SK-N-SH (cell line): ENCODE measurements around the gene PARVB. TPM values are rescaled to one million over a fixed set of nuclear protein-coding genes. Genes with fewer than 3 reads are reported as not detected.

Experiments
- CTCF ChIA-PET: fragments of 300-600, 350-600 bp; formaldehyde crosslinking; extraction: SDS; loops from one replicate; lab custom pipeline; 2021; lab: Yijun Ruan, JAX
- POLR2A ChIA-PET: fragments of 350-600 bp; sonication (Branson Sonifier 250); formaldehyde crosslinking; extraction: SDS; loops from one replicate; lab custom pipeline; 2020; ENCODE audit warnings: antibody characterized with exemption, inconsistent platforms; lab: Yijun Ruan, JAX
- DNase-seq: peaks from one replicate; pipeline ENCODE4 v3.0.0; 2012
- H2AFZ ChIP-seq: fragments of 200-600 bp; sonication (generic); 2 replicates; pipeline ENCODE4 v1.8.1; 2016; ENCODE audit warnings: antibody characterized with exemption, mild to moderate bottlenecking, low read depth
- H3F3A ChIP-seq: fragments of 200-600 bp; sonication (generic); replicated peaks from 2 replicates; pipeline ENCODE3; 2016; ENCODE audit warnings: antibody characterized with exemption, mild to moderate bottlenecking; ENCODE audit not compliant: insufficient read depth
- H3K27ac ChIP-seq, 2 experiments: fragments of 200-500 bp in 1 of 2; fragments of 200-600 bp in 1 of 2; sonication (Bioruptor generic) in 1 of 2; sonication (generic), shearing (Covaris generic) in 1 of 2; 2 replicates each; pipeline versions ENCODE4 v1.5.1 to v1.6.1; 2014 to 2016; ENCODE audit warnings: low read depth in 2 of 2, inconsistent platforms in 1 of 2, low read length in 1 of 2, mild to moderate bottlenecking in 1 of 2, mixed read lengths in 1 of 2
- H3K27me3 ChIP-seq: fragments of 200-600 bp; sonication (generic), shearing (Covaris generic); 2 replicates; pipeline ENCODE4 v1.6.1; 2016; ENCODE audit warnings: mixed run types; ENCODE audit not compliant: insufficient read depth
- H3K36me3 ChIP-seq, 2 experiments: fragments of 200-500 bp in 1 of 2; fragments of 200-600 bp in 1 of 2; sonication (Bioruptor generic) in 1 of 2; sonication (generic) in 1 of 2; replicated peaks in 1 of 2; 2 replicates each; pipeline versions ENCODE3 to v1.5.1; 2014 to 2016; ENCODE audit warnings: low read length in 1 of 2, mild to moderate bottlenecking in 1 of 2; ENCODE audit not compliant: insufficient read depth in 2 of 2, control insufficient read depth in 1 of 2
- H3K4me1 ChIP-seq, 2 experiments: fragments of 200-500 bp in 1 of 2; fragments of 200-600 bp in 1 of 2; sonication (Bioruptor generic) in 1 of 2; sonication (generic), shearing (Covaris generic) in 1 of 2; 2 replicates each; pipeline versions ENCODE4 v1.5.1 to v1.6.1; 2014 to 2016; ENCODE audit warnings: low read depth in 1 of 2, low read length in 1 of 2, mixed run types in 1 of 2; ENCODE audit not compliant: insufficient read depth in 2 of 2, control insufficient read depth in 1 of 2
- H3K4me2 ChIP-seq: fragments of 200-600 bp; sonication (generic), shearing (Covaris generic); 2 replicates; pipeline ENCODE4 v1.6.1; 2017; ENCODE audit warnings: mixed run types
- H3K4me3 ChIP-seq, 2 experiments: fragments of 200-500 bp in 1 of 2; fragments of 200-600 bp in 1 of 2; sonication (Bioruptor generic) in 1 of 2; sonication (generic), shearing (Covaris generic) in 1 of 2; 2 replicates each; pipeline versions ENCODE4 v1.5.1 to v1.8.1; 2014 to 2016; ENCODE audit warnings: low read depth in 2 of 2, inconsistent platforms in 1 of 2, low read length in 1 of 2, mild to moderate bottlenecking in 1 of 2, mixed read lengths in 1 of 2, moderate library complexity in 1 of 2
- H3K79me2 ChIP-seq: fragments of 200-600 bp; sonication (generic); 2 replicates; pipeline ENCODE4 v1.8.1; 2017; ENCODE audit warnings: mild to moderate bottlenecking; ENCODE audit not compliant: insufficient read depth
- H3K9ac ChIP-seq: fragments of 200-600 bp; sonication (generic); 2 replicates; pipeline ENCODE4 v1.6.1; 2017; ENCODE audit warnings: mixed run types
- H3K9me2 ChIP-seq: fragments of 200-600 bp; sonication (generic); 2 replicates; pipeline ENCODE4 v1.6.1; 2017; ENCODE audit warnings: mixed run types
- H3K9me3 ChIP-seq: fragments of 200-600 bp; sonication (generic); 2 replicates; pipeline ENCODE4 v1.6.1; 2017; ENCODE audit warnings: mixed run types, mild to moderate bottlenecking, moderate library complexity
- H4K20me1 ChIP-seq: fragments of 200-600 bp; sonication (generic); 2 replicates; pipeline ENCODE4 v1.6.1; 2017; ENCODE audit warnings: mild to moderate bottlenecking, mixed run types; ENCODE audit not compliant: insufficient read depth
- CHD2 ChIP-seq: fragments of 150-350 bp; IDR thresholded peaks from 2 replicates; pipeline ENCODE4 v1.6.1; 2018; ENCODE audit warnings: low read length; ENCODE audit not compliant: partially characterized antibody
- EP300 ChIP-seq, 2 experiments: IDR thresholded peaks; 2 replicates each; pipeline versions ENCODE4 v1.4.0 to v1.6.1; 2012; ENCODE audit warnings: borderline replicate concordance in 1 of 2, low read depth in 1 of 2, low read length in 1 of 2
- JUND ChIP-seq: IDR thresholded peaks from 2 replicates; pipeline ENCODE4 v1.4.0; 2012
- MXI1 ChIP-seq: IDR thresholded peaks from 2 replicates; pipeline ENCODE4 v1.6.1; 2012; ENCODE audit warnings: mild to moderate bottlenecking, low read depth, low read length, improper control_type of control experiment
- TCF12 ChIP-seq: IDR thresholded peaks from 2 replicates; pipeline ENCODE4 v1.4.0; 2012
- WGBS: methylation state at CpG from one replicate; pipeline ENCODE4 v1.1.6; 2017; ENCODE audit warnings: low lambda C conversion rate; 5-methylcytosine and 5-hydroxymethylcytosine counted together
- polyA plus RNA-seq, 3 experiments: library from polyadenylated mRNA; depleted of rRNA; stranded (reverse); fragments of >200 nt; gene quantifications; 2 replicates each; pipeline ENCODE4 v1.2.3, GENCODE V29; 2012
- TF ChIP-seq, protein P1 (sequence below): fragments of 150-350 bp; IDR thresholded peaks from 2 replicates; pipeline ENCODE4 v1.6.1; 2017; ENCODE audit warnings: antibody characterized with exemption, low read length, low read depth, borderline replicate concordance
- TF ChIP-seq, protein P2 (sequence below): IDR thresholded peaks from 2 replicates; pipeline ENCODE4 v1.6.1; 2012; ENCODE audit warnings: mild to moderate bottlenecking, low read depth, low read length, moderate library complexity
- TF ChIP-seq, protein P3 (sequence below): fragments of 150-350 bp; IDR thresholded peaks from 2 replicates; pipeline ENCODE4 v1.6.1; 2016; ENCODE audit warnings: mild to moderate bottlenecking, low read depth, low read length
- TF ChIP-seq, protein P4 (sequence below): IDR thresholded peaks from 2 replicates; pipeline ENCODE4 v1.4.0; 2012; ENCODE audit warnings: low read depth

The PARVB gene
- polyA plus RNA-seq, 1 of the 3 experiments (the other 2 are of a cell fraction) = 87.8 TPM

DNA sequence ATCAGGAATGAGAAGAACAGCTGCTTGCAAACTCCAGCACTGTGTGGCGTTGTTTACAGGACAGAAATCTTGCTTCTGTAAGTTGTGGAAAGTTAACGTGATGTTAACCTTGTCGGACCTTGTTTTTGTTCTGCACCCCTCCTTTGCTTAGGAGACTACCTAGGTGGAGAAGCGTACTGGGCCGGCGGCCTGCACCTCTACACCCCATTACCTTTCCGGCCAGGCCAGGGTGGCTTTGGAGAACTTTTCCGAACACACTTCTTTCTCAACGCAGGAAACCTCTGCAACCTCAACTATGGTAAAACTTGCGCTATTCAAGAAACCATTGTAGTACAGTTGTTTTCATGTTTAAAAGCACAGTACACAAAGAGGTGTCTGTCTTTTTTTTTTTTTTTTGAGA is 35.1 kb upstream of the PARVB start (continued):
- TF ChIP-seq CHD2 = no peak
- no peak for TF ChIP-seq EP300 (IDR thresholded peaks at IDR 0.05; ENCODE audit: borderline replicate concordance in 1 of 2, low read depth in 1 of 2, low read length in 1 of 2)
- TF ChIP-seq, protein P1, sequence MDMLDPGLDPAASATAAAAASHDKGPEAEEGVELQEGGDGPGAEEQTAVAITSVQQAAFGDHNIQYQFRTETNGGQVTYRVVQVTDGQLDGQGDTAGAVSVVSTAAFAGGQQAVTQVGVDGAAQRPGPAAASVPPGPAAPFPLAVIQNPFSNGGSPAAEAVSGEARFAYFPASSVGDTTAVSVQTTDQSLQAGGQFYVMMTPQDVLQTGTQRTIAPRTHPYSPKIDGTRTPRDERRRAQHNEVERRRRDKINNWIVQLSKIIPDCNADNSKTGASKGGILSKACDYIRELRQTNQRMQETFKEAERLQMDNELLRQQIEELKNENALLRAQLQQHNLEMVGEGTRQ = no peak
- TF ChIP-seq, protein P2, sequence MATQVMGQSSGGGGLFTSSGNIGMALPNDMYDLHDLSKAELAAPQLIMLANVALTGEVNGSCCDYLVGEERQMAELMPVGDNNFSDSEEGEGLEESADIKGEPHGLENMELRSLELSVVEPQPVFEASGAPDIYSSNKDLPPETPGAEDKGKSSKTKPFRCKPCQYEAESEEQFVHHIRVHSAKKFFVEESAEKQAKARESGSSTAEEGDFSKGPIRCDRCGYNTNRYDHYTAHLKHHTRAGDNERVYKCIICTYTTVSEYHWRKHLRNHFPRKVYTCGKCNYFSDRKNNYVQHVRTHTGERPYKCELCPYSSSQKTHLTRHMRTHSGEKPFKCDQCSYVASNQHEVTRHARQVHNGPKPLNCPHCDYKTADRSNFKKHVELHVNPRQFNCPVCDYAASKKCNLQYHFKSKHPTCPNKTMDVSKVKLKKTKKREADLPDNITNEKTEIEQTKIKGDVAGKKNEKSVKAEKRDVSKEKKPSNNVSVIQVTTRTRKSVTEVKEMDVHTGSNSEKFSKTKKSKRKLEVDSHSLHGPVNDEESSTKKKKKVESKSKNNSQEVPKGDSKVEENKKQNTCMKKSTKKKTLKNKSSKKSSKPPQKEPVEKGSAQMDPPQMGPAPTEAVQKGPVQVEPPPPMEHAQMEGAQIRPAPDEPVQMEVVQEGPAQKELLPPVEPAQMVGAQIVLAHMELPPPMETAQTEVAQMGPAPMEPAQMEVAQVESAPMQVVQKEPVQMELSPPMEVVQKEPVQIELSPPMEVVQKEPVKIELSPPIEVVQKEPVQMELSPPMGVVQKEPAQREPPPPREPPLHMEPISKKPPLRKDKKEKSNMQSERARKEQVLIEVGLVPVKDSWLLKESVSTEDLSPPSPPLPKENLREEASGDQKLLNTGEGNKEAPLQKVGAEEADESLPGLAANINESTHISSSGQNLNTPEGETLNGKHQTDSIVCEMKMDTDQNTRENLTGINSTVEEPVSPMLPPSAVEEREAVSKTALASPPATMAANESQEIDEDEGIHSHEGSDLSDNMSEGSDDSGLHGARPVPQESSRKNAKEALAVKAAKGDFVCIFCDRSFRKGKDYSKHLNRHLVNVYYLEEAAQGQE = no peak

DNA sequence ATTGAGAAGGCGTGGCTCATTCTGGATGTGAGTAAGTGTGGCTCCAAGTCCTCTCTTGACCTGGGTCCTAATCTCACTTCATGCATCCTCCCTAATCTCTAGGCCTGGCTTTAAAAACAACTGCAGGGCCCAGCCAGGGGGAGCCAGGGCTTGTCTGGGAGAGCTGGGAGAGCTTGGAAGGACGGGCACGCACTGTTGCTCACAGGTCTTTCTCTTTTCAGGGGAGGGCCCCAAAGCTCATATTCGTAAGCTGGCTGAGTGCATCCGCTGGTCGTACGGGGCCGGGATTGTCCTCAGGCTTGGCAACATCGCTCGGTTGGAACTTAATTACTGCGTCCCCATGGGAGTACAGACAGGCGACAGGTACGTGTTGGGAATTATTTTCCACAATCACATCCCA is 34.1 kb upstream of the PARVB start:
- TF ChIP-seq, protein P1 = no peak
- TF ChIP-seq, protein P3, sequence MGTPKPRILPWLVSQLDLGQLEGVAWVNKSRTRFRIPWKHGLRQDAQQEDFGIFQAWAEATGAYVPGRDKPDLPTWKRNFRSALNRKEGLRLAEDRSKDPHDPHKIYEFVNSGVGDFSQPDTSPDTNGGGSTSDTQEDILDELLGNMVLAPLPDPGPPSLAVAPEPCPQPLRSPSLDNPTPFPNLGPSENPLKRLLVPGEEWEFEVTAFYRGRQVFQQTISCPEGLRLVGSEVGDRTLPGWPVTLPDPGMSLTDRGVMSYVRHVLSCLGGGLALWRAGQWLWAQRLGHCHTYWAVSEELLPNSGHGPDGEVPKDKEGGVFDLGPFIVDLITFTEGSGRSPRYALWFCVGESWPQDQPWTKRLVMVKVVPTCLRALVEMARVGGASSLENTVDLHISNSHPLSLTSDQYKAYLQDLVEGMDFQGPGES = no peak
- TF ChIP-seq TCF12 = no peak
- TF ChIP-seq, protein P4, sequence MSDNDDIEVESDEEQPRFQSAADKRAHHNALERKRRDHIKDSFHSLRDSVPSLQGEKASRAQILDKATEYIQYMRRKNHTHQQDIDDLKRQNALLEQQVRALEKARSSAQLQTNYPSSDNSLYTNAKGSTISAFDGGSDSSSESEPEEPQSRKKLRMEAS = no peak
- TF ChIP-seq JUND = no peak
- TF ChIP-seq MXI1 = no peak
- WGBS = 92% methylated on average over 12 of the region's 13 CpGs
- H2AFZ ChIP-seq = no peak overlapping the region
- H3F3A ChIP-seq = peaks cover 8% of the 10 kb centered on the region
- H3K36me3 ChIP-seq = peaks cover 46 to 83% of the 10 kb centered on the region in 2 experiments
- H3K9ac ChIP-seq = no peak overlapping the region
- peaks cover 4% of the 10 kb centered on the region; the same call in 1 of the 2 replicates for H4K20me1 ChIP-seq
- H3K4me2 ChIP-seq = no peak overlapping the region
- H3K79me2 ChIP-seq = no peaks in the 10 kb centered on the region; the same call in 1 of the 2 replicates
- CTCF ChIA-PET = interaction anchor here (1.0 to 8.2 kb wide), 4 partner anchors 8 to 635 kb away, joined by 3 to 234 read pairs (median 62); no protein-coding TSS in a partner anchor
- no peak for DNase-seq
- no peaks in the 10 kb centered on the region for H3K9me3 ChIP-seq
- H3K27ac ChIP-seq = no peak overlapping the region
- POLR2A ChIA-PET = no interaction called here
- H3K4me3 ChIP-seq = no peak overlapping the region
- peaks cover 0 to 6% of the 10 kb centered on the region in 2 experiments; a peak in 1 of 4 replicates for H3K4me1 ChIP-seq
- no peaks in the 10 kb centered on the region for H3K9me2 ChIP-seq
- no peaks in the 10 kb centered on the region for H3K27me3 ChIP-seq
